Muscle layer of duodenum (tissue), 2 donors: ENCODE data around the gene CSAD.
"Not testable (repeated sequence)": the region's sequence is repeated elsewhere in the genome, so short reads cannot be mapped to it uniquely, and the experiment has no call there.

Experiments
- H3K27ac ChIP-seq: one replicate; pipeline ENCODE4 v1.7.0; 2013; ENCODE audit warnings: mild to moderate bottlenecking, low read length
- H3K27me3 ChIP-seq: one replicate; pipeline ENCODE4 v1.7.0; 2013; ENCODE audit warnings: low read depth, mild to moderate bottlenecking, control low read depth, low read length
- H3K36me3 ChIP-seq, 2 donors: one replicate each; pipeline ENCODE4 v1.7.0; 2013; ENCODE audit warnings: low read length in 2 of 2, control low read depth in 1 of 2, mild to moderate bottlenecking in 1 of 2; ENCODE audit not compliant: insufficient read depth in 2 of 2, control insufficient read depth in 1 of 2
- H3K4me1 ChIP-seq, 2 donors: one replicate each; pipeline ENCODE4 v1.7.0; 2013; ENCODE audit warnings: low read length in 2 of 2, mild to moderate bottlenecking in 2 of 2, control low read depth in 1 of 2, moderate library complexity in 1 of 2; ENCODE audit not compliant: insufficient read depth in 2 of 2, control insufficient read depth in 1 of 2
- H3K4me3 ChIP-seq, 2 donors: one replicate each; pipeline ENCODE4 v1.7.0; 2013; ENCODE audit warnings: low read length in 2 of 2, low read depth in 1 of 2, mild to moderate bottlenecking in 1 of 2
- H3K9me3 ChIP-seq, 2 donors: one replicate each; pipeline ENCODE4 v1.7.0; 2013; ENCODE audit warnings: low read length in 2 of 2, control low read depth in 1 of 2, mild to moderate bottlenecking in 1 of 2; ENCODE audit not compliant: control insufficient read depth in 1 of 2
- donor health status: healthy.

The CSAD gene

DNA sequence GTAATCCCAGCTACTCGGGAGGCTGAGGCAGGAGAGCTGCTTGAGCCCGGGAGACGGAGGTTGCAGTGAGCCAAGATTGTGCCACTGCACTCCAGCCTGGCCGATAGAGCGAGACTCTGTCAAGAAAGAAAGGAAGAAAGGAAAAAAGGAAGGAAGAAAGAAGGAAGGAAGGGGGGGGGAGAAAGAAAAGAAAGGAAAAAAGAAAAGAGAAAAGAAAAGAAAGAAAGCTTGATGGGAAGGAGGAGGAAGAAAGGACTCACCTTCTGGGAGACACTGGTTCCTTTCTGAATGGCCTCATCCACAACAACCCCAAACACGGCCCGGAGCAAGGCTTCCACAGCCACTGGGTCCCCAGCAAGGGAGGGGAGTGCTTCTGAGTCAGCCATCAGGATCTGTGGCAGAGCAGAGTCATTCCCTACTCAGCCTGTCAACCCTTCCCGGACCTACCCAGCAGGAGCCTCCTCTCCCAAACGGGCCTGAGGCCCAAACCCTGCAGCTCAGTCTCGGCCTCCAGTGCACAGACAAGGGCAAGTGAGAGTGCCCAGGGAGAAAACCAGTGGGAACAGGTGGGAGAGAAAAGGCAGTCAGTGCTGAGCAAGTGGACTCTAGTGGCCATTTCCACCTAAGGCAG, 7.5 kb downstream of the CSAD start:
- Histone ChIP-seq H3K4me3 (no peak overlapping the region), H3K27me3 (no peaks in the 10 kb centered on the region), H3K27ac (no peak overlapping the region), H3K4me1 (no peaks in the 10 kb centered on the region), H3K9me3 (no peaks in the 10 kb centered on the region), H3K36me3 (peaks cover 7 to 23% of the 10 kb centered on the region in 2 donors)

GRCh38 chr12:53172352-53172751, 8.4 kb downstream of the CSAD start:
- Histone ChIP-seq H3K36me3 (peaks cover 9 to 24% of the 10 kb centered on the region in 2 donors), H3K9me3 (no peaks in the 10 kb centered on the region)

GRCh38 chr12:53171725-53172329, 8.9 kb downstream of the CSAD start:
- H3K4me1 ChIP-seq: no peaks in the 10 kb centered on the region

More at GRCh38 chr12:53172352-53172751, 8.4 kb downstream of the CSAD start:
- Histone ChIP-seq H3K27me3 (no peaks in the 10 kb centered on the region), H3K27ac (no peak overlapping the region), H3K4me1 (no peaks in the 10 kb centered on the region), H3K4me3 (no peak overlapping the region)

DNA sequence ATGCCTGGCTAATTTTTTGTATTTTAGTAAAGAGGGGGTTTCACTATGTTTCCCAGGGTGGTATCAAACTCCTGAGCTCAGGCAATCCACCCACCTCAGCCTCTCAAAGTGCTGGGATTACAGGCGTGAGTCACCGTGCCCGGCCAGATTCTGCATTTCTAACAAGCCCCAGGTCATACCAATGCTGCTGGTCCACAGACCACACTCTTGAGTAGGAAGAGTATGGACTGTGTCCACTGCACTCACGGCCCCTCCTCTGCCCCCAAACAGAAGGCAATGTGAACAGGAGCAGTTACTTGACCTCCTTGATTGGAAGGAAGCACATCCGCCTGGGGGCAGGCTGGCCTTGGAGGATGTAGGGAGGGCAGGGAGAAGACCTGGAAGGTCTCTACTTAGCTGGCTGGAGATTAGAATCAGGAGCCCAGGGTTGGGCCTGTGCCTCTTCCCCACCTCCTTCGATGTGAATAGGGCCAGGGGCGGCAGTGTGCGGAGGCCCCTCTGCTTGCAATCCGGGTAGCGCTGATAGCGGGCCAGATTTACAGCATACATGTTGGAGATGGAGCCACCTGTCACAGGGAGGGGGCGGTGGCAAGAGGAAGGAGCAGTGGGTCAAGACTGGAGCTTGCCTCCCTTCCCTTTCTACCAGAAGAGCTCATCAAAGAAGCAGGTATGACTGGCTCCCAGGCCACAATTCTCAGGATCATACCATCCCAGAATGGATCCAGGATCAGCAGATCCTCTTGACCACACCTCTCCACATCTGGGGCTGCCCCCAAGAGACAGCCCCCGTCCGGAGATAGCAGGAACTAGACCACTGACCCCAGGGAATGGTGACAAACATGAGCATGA, 9.6 kb downstream of the CSAD start:
- Histone ChIP-seq H3K27me3 (no peaks in the 10 kb centered on the region), H3K27ac (no peak overlapping the region), H3K36me3 (peaks cover 10 to 34% of the 10 kb centered on the region in 2 donors), H3K9me3 (no peaks in the 10 kb centered on the region), H3K4me3 (no peak overlapping the region), H3K4me1 (no peaks in the 10 kb centered on the region)

More at GRCh38 chr12:53171725-53172329, 8.9 kb downstream of the CSAD start:
- Histone ChIP-seq H3K4me3 (no peak overlapping the region), H3K9me3 (no peaks in the 10 kb centered on the region), H3K27me3 (no peaks in the 10 kb centered on the region), H3K27ac (no peak overlapping the region), H3K36me3 (peaks cover 10 to 29% of the 10 kb centered on the region in 2 donors)

DNA sequence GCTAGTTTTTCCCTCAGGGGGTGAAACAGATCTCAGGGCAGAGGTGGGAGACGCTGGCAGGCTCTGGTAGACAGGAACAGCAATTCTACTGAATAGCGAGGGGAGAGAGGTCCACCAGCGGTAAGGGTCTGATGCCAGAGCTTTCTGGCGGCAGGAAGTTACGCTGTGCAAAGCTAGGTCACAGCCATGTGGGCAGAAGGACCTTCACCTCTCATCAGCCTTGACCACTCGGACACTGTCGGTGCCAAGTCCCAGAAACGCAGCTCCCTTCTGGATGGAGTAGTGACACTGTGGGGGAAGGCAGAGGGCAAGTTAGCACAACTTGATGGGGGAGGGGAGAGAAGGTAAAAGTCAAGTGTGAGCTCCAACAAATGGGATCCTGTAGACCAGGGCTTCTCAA, 10.5 kb downstream of the CSAD start:
- H3K36me3 ChIP-seq: peaks cover 10 to 34% of the 10 kb centered on the region in 2 donors

DNA sequence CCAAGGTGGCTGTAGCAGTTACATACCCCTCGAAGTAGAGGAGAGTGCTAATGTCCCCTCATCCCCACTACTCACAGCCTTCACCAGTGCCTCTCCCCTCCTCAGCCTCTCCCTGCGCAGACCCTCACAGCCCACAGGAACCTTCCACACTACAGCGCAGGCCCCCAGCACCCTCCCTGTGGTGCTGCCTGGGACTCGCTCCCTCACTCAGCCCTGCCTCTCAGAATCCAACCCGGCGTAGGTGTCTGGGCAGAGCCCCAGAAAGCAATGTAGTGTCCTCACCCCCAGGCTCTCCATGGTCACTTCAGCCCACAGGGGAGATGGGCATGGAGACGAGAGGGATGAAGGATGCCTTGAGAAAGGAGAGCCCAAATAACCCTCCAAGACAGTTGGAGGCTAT, 11.1 kb downstream of the CSAD start:
- Histone ChIP-seq H3K27ac (no peak overlapping the region), H3K27me3 (no peaks in the 10 kb centered on the region), H3K4me3 (no peak overlapping the region)

More for the DNA sequence above, 10.5 kb downstream of the CSAD start:
- Histone ChIP-seq H3K4me1 (no peaks in the 10 kb centered on the region), H3K9me3 (no peaks in the 10 kb centered on the region), H3K27ac (no peak overlapping the region), H3K4me3 (no peak overlapping the region), H3K27me3 (no peaks in the 10 kb centered on the region)

GRCh38 chr12:53166837-53167236, 13.9 kb downstream of the CSAD start:
- peaks cover 10 to 25% of the 10 kb centered on the region in 2 donors for H3K36me3 ChIP-seq

More for the DNA sequence above, 11.1 kb downstream of the CSAD start:
- Histone ChIP-seq H3K9me3 (no peaks in the 10 kb centered on the region), H3K4me1 (no peaks in the 10 kb centered on the region), H3K36me3 (peaks cover 10 to 34% of the 10 kb centered on the region in 2 donors)

DNA sequence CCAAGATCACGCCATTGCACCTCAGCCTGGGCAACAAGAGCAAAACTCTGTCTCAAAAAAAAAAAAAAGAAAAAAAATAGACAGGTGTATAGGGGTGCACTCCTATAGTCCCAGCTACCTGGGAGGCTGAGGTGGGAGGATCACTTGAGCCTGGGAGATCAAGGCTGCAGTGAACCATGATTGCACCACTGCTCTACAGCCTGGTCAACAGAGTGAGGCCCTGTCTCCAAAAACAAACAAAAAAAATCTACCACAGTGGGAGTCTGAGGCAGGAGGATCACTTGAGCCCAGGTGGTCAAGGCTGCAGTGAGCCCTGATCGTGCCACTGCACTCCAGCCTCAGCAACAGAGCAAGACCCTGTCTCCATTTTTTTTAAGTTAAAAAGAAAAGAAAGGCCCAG, 17.7 kb downstream of the CSAD start:
- not testable (repeated sequence) for H3K4me1 ChIP-seq, H3K9me3 ChIP-seq, H3K27me3 ChIP-seq, H3K27ac ChIP-seq, H3K4me3 ChIP-seq
- H3K36me3 ChIP-seq: peaks cover 3 to 19% of the 10 kb centered on the region in 2 donors

More at GRCh38 chr12:53166837-53167236, 13.9 kb downstream of the CSAD start:
- H3K27me3 ChIP-seq: no peaks in the 10 kb centered on the region
- no peak overlapping the region for H3K4me3 ChIP-seq
- H3K27ac ChIP-seq: no peak overlapping the region
- H3K4me1 ChIP-seq: no peaks in the 10 kb centered on the region
- H3K9me3 ChIP-seq: no peaks in the 10 kb centered on the region

DNA sequence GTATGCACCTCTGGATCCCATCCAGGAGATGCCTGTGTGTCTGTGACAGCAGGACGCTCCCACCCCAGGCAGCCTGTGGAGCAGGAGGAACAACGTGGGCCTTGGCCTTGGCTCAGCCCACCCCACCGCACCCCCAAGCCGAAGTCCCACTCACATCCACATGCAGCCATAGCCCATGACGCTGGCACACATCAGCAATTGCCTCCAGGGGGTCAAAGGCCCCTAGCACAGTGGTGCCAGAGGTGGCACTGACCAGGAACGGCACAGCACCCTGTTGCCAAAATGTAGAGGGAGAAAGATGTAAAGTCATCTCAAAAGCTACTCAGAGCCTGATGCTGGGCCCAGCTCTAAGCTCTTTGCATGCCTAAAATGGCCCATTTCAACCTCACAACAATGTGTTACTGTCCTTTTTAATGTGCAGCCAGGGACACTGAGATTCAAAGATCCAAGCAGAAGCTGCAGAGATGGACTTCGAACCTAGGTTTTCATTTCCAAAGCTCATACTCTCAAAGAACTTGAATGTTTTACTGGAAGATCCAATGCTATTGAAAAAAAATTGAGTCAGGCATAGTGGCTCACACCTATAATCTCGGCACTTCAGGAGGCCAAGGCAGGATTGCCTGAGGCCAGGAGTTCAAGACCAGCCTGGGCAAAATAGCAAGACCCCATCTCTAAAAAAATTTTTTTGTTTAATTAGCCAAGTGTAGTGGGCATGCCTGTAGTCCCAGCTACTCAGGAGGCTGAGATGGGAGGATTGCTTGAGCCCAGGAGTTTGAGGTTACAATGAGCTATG, 19.4 kb downstream of the CSAD start:
- peaks cover 0 to 8% of the 10 kb centered on the region in 2 donors for H3K36me3 ChIP-seq
- no peak overlapping the region for H3K27ac ChIP-seq
- H3K4me1 ChIP-seq: no peaks in the 10 kb centered on the region

DNA sequence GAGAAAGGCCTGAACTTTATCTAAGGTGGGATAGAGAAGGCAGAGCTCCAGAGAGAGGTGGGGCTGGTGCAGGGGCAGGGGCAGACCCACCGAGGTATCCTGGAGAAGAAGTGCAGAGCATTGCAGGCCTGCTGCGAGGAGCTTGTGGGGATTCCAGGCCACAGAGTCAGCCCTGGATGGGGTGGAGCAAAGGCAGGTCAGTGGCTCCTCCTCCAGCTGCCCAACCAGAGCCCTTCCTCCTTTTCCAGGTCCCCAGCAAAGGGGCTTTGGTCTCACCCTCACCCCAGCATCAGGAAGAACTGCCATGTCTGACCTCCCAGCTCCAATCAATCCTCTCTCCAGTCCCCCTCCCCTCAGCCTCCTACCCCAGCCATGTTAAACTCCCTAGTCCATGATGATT, 20.1 kb downstream of the CSAD start:
- no peaks in the 10 kb centered on the region for H3K9me3 ChIP-seq
- H3K4me3 ChIP-seq: no peak overlapping the region
- peaks cover 0 to 8% of the 10 kb centered on the region in 2 donors for H3K36me3 ChIP-seq
- H3K27ac ChIP-seq: no peak overlapping the region
- H3K4me1 ChIP-seq: no peaks in the 10 kb centered on the region
- no peaks in the 10 kb centered on the region for H3K27me3 ChIP-seq

More for the DNA sequence above, 19.4 kb downstream of the CSAD start:
- Histone ChIP-seq H3K27me3 (no peaks in the 10 kb centered on the region), H3K4me3 (no peak overlapping the region), H3K9me3 (no peaks in the 10 kb centered on the region)

DNA sequence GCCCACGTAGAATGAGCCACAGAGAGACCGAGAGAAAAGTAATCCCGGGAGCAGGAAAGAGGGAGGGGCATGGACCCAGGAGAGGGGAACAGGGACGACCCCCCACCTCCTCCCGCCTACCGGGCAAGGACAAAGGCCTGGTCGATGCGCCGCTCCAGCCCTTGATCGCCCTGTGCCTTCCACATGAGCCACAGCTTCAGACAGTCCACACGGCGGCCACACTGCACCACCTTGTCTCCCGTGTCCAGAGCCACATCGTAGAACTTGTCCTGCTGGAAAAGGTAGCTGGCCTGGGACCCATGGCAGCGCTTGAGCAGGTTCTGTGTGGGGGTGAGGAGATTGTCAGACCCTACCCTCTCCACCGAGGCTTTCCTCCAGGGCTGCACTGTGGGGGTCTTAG, 20.7 kb downstream of the CSAD start:
- Histone ChIP-seq H3K36me3 (peaks cover 0 to 8% of the 10 kb centered on the region in 2 donors), H3K27ac (no peak overlapping the region), H3K27me3 (no peaks in the 10 kb centered on the region), H3K9me3 (no peaks in the 10 kb centered on the region), H3K4me1 (no peaks in the 10 kb centered on the region), H3K4me3 (no peak overlapping the region)
